ENCODE data around the gene TLR6. TPM values are rescaled to one million over a fixed set of nuclear protein-coding genes. Genes with fewer than 3 reads are reported as not detected.

TLR6 gene
- total RNA-seq, 1 experiment from 2014 or later, result 7.7 TPM

DNA sequence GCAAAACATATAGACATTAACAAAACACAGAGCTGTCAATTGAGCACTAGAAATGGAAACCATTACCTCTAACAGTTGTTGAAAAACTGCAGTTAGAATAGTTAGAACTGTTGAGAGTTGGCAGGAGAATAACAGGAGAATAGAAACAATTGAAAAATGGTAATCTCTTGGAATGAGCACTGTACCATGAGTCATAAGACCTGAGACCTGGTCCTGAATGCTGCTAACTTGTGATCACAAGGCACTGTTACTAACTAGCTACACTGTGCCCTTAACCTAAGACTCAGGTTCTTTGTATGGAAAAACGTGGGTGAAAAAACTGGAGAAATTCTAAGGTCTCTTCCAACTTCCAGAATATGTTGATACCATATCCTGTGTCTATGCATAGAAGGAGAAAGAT, 40.3 kb upstream of the TLR6 start:
- H3K9me3 Mint-ChIP-seq (ENCODE audit: unreplicated experiment), result no peaks in the 10 kb centered on the region
- H3K4me3 Mint-ChIP-seq (ENCODE audit: unreplicated experiment), result no peak overlapping the region
- DNase-seq (ENCODE audit: unreplicated experiment), result no peak
- no peak overlapping the region for H3K27ac Mint-ChIP-seq (ENCODE audit: low read depth, unreplicated experiment)
- no TSS peak for BruUV-seq (replicated peaks)
- no peaks in the 10 kb centered on the region for H3K27me3 Mint-ChIP-seq (ENCODE audit: insufficient read depth, unreplicated experiment)
- TF ChIP-seq, protein P1, sequence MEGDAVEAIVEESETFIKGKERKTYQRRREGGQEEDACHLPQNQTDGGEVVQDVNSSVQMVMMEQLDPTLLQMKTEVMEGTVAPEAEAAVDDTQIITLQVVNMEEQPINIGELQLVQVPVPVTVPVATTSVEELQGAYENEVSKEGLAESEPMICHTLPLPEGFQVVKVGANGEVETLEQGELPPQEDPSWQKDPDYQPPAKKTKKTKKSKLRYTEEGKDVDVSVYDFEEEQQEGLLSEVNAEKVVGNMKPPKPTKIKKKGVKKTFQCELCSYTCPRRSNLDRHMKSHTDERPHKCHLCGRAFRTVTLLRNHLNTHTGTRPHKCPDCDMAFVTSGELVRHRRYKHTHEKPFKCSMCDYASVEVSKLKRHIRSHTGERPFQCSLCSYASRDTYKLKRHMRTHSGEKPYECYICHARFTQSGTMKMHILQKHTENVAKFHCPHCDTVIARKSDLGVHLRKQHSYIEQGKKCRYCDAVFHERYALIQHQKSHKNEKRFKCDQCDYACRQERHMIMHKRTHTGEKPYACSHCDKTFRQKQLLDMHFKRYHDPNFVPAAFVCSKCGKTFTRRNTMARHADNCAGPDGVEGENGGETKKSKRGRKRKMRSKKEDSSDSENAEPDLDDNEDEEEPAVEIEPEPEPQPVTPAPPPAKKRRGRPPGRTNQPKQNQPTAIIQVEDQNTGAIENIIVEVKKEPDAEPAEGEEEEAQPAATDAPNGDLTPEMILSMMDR (IDR thresholded peaks at IDR 0.05; ENCODE audit: unreplicated experiment), result no peak
- H3K4me1 Mint-ChIP-seq (ENCODE audit: insufficient read depth, unreplicated experiment), result no peaks in the 10 kb centered on the region
- POLR2A ChIA-PET, result no interaction called here
- CTCF ChIA-PET, result interaction anchor here (0.6 to 2.2 kb wide), 5 partner anchors 137 to 835 kb away, joined by 4 to 6 read pairs (median 5); no protein-coding TSS in a partner anchor
- intact Hi-C loops (cut with micrococcal nuclease), result no loop called here
- peaks cover 29% of the 10 kb centered on the region for H3K36me3 Mint-ChIP-seq (ENCODE audit: insufficient read depth, unreplicated experiment)

DNA sequence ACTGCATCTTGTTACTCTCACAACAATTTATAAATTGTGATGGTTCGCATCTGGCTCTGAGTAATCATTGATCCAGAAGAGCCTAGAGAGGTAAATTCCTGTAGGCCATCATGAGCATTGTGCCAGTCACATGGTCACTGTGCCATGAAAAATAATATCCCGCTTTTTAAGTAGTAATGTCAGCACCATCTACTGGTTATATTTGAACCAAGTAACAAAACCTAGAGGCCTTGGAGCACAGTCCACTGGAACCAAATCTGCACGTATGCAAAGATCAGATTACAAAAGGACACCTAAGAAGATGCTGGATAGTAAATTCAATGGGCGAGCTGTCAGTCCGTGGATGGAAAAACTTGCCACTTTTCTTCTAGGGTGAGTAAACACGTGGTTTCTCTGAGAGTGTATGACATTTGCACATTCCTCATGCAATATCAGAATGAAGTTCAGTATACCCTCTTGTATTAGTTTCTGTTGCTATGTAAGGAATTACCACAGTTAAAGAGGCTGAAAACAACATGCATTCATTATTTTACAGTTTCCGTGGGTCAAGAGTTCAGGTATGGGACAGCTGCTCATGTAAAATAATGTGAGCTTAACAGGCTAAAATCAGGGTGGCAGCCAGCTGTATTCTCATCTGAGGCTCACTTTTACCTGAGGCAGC, 37.8 kb upstream of the TLR6 start:
- ChIA-PET CTCF (interaction anchor here (0.8 to 2.6 kb wide), 6 partner anchors 90 to 249 kb away, joined by 3 to 12 read pairs (median 4); partner anchors contain the start of gene TLR1), POLR2A (interaction anchor here (0.6 kb wide), 1 partner anchor 289 kb away, joined by 3 read pairs; no protein-coding TSS in a partner anchor)
- peaks cover 29% of the 10 kb centered on the region for H3K36me3 Mint-ChIP-seq (ENCODE audit: insufficient read depth, unreplicated experiment)
- no peak overlapping the region for H3K4me3 Mint-ChIP-seq (ENCODE audit: unreplicated experiment)
- H3K27me3 Mint-ChIP-seq (ENCODE audit: insufficient read depth, unreplicated experiment), result no peaks in the 10 kb centered on the region
- no TSS peak for BruUV-seq (replicated peaks)
- peaks cover 6% of the 10 kb centered on the region for H3K4me1 Mint-ChIP-seq (ENCODE audit: insufficient read depth, unreplicated experiment)
- intact Hi-C loops (cut with micrococcal nuclease), result no loop called here
- H3K9me3 Mint-ChIP-seq (ENCODE audit: unreplicated experiment), result no peaks in the 10 kb centered on the region
- DNase-seq (ENCODE audit: unreplicated experiment), result no peak
- TF ChIP-seq, protein P1 (IDR thresholded peaks at IDR 0.05; ENCODE audit: unreplicated experiment), result no peak
- no peak overlapping the region for H3K27ac Mint-ChIP-seq (ENCODE audit: low read depth, unreplicated experiment)

DNA sequence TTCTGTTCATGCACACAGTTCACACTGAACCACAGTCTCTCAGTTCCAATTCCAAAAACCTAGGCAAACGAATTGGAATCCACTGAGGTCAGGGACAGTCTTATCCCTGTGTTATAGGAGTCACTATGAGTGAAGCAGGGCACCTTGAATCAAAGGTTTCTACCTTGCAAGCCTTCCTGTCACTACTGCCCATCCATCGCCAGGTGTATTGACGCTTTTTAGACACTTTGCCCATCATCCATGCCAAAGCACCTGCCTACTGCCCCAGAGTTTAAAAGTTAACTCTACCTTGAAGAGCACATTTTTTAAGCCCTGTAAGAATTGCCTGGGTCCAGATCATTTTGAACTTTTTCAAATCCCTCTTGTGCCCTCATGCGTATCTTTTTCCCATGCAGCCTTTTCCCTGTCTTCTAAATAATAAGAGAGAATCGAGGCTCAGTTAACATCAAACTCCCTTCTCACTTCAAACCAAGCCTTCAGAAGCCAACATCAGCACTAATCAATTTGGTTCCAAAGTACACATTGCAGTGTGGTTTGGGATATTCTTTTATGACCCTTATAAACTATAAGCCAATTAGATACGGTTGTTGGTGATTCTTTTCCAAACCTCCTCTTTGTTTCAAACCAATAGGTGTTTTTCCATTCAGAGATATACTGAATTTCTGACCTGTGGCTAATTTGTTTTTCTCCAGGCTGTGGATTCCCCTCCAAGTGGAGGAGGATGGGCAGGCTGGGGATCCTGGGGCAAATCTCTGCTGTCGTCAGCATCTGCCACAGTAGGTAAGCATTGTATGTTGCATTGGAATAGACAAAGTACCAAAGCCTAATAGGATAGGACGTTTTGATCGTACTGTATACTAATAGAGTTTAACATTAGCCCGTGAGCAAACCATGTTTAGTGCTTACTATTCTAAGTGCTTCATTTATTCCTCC, 34.7 kb upstream of the TLR6 start:
- H3K4me1 Mint-ChIP-seq (ENCODE audit: insufficient read depth, unreplicated experiment), result peaks cover 6% of the 10 kb centered on the region
- H3K4me3 Mint-ChIP-seq (ENCODE audit: unreplicated experiment), result no peak overlapping the region

More for the DNA sequence above, 34.7 kb upstream of the TLR6 start:
- intact Hi-C loops (cut with micrococcal nuclease), result no loop called here
- peaks cover 24% of the 10 kb centered on the region for H3K36me3 Mint-ChIP-seq (ENCODE audit: insufficient read depth, unreplicated experiment)
- no peak for DNase-seq (ENCODE audit: unreplicated experiment)
- H3K9me3 Mint-ChIP-seq (ENCODE audit: unreplicated experiment), result no peaks in the 10 kb centered on the region
- POLR2A ChIA-PET, result interaction anchor here (0.6 to 1.3 kb wide), 4 partner anchors 9 to 291 kb away, joined by 3 read pairs; no protein-coding TSS in a partner anchor
- TF ChIP-seq, protein P1 (IDR thresholded peaks at IDR 0.05; ENCODE audit: unreplicated experiment), result no peak
- CTCF ChIA-PET, result interaction anchor here (1.2 to 4.3 kb wide), 6 partner anchors 8 to 244 kb away, joined by 3 to 22 read pairs (median 5); partner anchors contain the start of gene TLR10
- no peaks in the 10 kb centered on the region for H3K27me3 Mint-ChIP-seq (ENCODE audit: insufficient read depth, unreplicated experiment)
- no TSS peak for BruUV-seq (replicated peaks)
- peak overlapping the region; percentile 33 for H3K27ac Mint-ChIP-seq (ENCODE audit: low read depth, unreplicated experiment)

Data from MCF 10A (cell line).